MG63 (cell line): ENCODE data around the gene FLT1. TPM values are rescaled to one million over a fixed set of nuclear protein-coding genes. Genes with fewer than 3 reads are reported as not detected.

Experiments used
- DNase-seq: peaks from one replicate; pipeline ENCODE4 v3.0.0-alpha.2; 2020
- H3K27me3 ChIP-seq: fragments of 250-450 bp; sonication (Bioruptor Pico); 2 replicates; pipeline ENCODE4 v1.5.1; 2020; ENCODE audit warnings: mild to moderate bottlenecking, moderate library complexity
- H3K36me3 ChIP-seq: fragments of 250-450 bp; sonication (Bioruptor Pico); 2 replicates; pipeline ENCODE4 v1.5.1; 2020; ENCODE audit warnings: mild to moderate bottlenecking, moderate library complexity
- H3K4me3 ChIP-seq: fragments of 250-450 bp; sonication (Bioruptor Pico); 2 replicates; pipeline ENCODE4 v1.5.1; 2020; ENCODE audit warnings: mild to moderate bottlenecking, moderate library complexity
- H3K9me3 ChIP-seq: fragments of 250-450 bp; sonication (Bioruptor Pico); 2 replicates; pipeline ENCODE4 v1.5.1; 2020; ENCODE audit warnings: mild to moderate bottlenecking, moderate library complexity
- total RNA-seq: library from RNA; depleted of rRNA; stranded (reverse); fragments of >200 nt; shearing (Covaris generic); gene quantifications from 2 replicates; pipeline ENCODE4 v1.2.3, GENCODE V29; 2014; ENCODE audit warnings: low replicate concordance

The FLT1 gene
- total RNA-seq, 1 experiment from 2014 or later, result 0.66 TPM

- Histone ChIP-seq H3K9me3 (no peaks in the 10 kb centered on the region), H3K36me3 (no peaks in the 10 kb centered on the region), H3K27me3 (peaks cover 43% of the 10 kb centered on the region), H3K4me3 (no peak overlapping the region)
- DNase-seq, result no peak
Measured at GRCh38 chr13:28497143-28497876, 2.4 kb upstream of the FLT1 start.

GRCh38 chr13:28496188-28496564 lies 1.2 kb upstream of the FLT1 start:
- Histone ChIP-seq H3K36me3 (no peaks in the 10 kb centered on the region), H3K9me3 (no peaks in the 10 kb centered on the region), H3K4me3 (no peak overlapping the region), H3K27me3 (peaks cover 50% of the 10 kb centered on the region)
- DNase-seq, result no peak

DNA sequence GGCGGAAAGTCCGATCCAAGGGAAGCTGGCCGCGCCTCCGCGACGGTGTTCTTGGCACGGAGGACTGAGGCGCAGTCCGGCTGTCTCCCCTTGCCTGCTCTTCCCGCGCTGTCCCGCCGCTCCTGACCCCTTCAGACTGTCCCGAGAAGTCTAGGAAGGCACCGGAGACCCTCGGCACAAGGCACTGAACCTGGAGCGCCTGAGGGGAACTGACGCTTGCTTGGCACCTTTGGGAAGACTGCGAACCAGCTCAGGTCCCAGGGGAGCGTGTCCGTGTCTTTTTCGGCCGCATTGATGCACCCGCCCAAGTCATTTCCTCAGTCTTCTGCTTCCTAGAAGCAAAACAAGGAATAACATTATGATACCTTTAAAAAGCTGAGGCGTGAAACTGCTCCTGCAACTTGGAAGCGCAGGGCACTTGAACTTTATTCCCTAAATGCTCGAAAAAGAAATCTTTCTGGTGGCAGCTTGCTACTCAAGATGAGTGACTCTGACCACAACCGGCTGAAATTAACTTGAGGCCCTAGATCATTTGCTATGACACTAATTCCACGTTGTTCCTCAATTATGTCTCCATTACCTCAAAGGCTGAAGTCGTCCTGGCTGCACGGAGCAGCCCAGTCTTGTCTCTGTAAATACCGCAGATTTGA lies 735 bp upstream of the FLT1 start:
- H3K4me3 ChIP-seq, result peak overlapping the region; percentile 40

DNA sequence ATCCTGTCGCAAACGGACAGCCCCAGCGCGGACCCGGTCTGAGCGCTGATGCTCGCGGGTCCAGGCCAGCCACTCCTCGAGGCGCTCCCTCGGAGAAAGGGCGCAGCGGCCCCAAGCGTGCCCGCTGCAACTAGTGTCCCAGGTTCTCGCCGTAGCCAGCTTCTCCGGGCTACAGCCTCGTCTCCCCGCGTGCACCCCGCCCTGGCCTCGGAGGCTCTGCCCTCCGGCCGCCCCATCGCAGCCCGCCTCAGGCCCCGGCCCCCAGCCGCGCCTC lies 487 bp downstream of the FLT1 start:
- Histone ChIP-seq H3K36me3 (no peaks in the 10 kb centered on the region), H3K4me3 (peak overlapping the region; percentile 40), H3K9me3 (no peaks in the 10 kb centered on the region), H3K27me3 (peaks cover 51% of the 10 kb centered on the region)
- no peak for DNase-seq

More for the DNA sequence above, 735 bp upstream of the FLT1 start:
- no peaks in the 10 kb centered on the region for H3K36me3 ChIP-seq
- H3K27me3 ChIP-seq, result peaks cover 51% of the 10 kb centered on the region
- H3K9me3 ChIP-seq, result no peaks in the 10 kb centered on the region
- DNase-seq, result no peak

GRCh38 chr13:28493740-28494503 lies 1.0 kb downstream of the FLT1 start:
- no peaks in the 10 kb centered on the region for H3K36me3 ChIP-seq
- no peak for DNase-seq
- H3K9me3 ChIP-seq, result no peaks in the 10 kb centered on the region
- H3K27me3 ChIP-seq, result peaks cover 51% of the 10 kb centered on the region
- peak overlapping the region; percentile 40 for H3K4me3 ChIP-seq

GRCh38 chr13:28492569-28493367 lies 2.2 kb downstream of the FLT1 start:
- Histone ChIP-seq H3K4me3 (no peak overlapping the region), H3K36me3 (no peaks in the 10 kb centered on the region), H3K27me3 (peaks cover 51% of the 10 kb centered on the region), H3K9me3 (no peaks in the 10 kb centered on the region)
- DNase-seq, result no peak

GRCh38 chr13:28490061-28490460 lies 4.9 kb downstream of the FLT1 start:
- Histone ChIP-seq H3K9me3 (no peaks in the 10 kb centered on the region), H3K4me3 (no peak overlapping the region), H3K27me3 (peaks cover 29% of the 10 kb centered on the region), H3K36me3 (no peaks in the 10 kb centered on the region)
- no peak for DNase-seq

DNA sequence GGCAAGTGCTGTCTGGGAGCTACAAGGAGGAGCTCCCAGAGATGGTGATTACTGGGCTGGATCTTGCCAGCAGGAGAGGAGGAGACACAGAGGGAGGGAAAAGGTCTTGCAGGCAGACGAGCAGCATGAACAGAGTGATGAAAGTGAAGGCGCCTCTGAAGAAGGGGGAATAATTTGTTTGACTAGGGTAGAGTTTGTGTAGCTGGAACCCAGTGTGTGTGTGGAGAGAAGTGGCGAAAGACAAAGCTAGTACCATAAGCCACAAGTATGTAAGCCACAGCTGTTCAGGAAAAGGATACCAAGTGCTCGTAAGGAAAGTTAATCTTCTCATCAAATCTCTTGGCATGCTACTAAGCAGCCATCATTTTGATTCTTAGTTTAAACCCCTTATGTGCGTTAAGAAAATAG lies 5.4 kb downstream of the FLT1 start:
- Histone ChIP-seq H3K9me3 (no peaks in the 10 kb centered on the region), H3K36me3 (no peaks in the 10 kb centered on the region), H3K27me3 (peaks cover 28% of the 10 kb centered on the region), H3K4me3 (no peak overlapping the region)
- no peak for DNase-seq

- Histone ChIP-seq H3K9me3 (no peaks in the 10 kb centered on the region), H3K36me3 (no peaks in the 10 kb centered on the region), H3K4me3 (no peak overlapping the region), H3K27me3 (peaks cover 17% of the 10 kb centered on the region)
- no peak for DNase-seq
Measured at GRCh38 chr13:28488376-28489005, 6.4 kb downstream of the FLT1 start.

DNA sequence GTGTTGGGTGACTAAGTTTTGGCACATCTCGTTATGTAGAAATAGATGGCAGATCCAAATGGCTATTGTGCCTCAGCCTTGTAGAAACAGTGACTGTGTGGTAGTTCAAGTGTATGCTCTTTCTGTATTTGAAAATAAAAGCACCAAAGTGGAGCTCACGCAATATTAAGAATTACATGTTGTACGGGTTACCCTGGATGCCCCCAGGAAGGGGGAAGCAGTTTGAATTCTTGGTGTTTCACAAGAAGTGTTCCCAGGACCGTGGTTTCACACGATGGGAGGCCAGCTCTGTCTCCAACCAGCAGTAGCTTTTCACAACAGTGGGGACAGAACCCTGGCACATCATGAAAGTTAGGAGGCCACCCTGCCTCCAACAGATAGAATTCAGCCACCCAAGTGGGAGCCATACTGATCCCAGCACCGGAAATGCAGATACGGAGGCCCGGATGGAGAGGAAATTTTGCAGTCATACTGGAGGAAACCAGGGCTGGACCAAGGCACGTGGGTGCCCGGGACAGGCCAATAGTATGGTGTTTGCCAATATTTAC lies 8.9 kb downstream of the FLT1 start:
- DNase-seq, result no peak
- Histone ChIP-seq H3K36me3 (no peaks in the 10 kb centered on the region), H3K27me3 (peaks cover 2% of the 10 kb centered on the region; the same call in 1 of the 2 replicates), H3K4me3 (no peak overlapping the region), H3K9me3 (no peaks in the 10 kb centered on the region)

GRCh38 chr13:28485551-28485950 lies 9.4 kb downstream of the FLT1 start:
- Histone ChIP-seq H3K27me3 (no peaks in the 10 kb centered on the region), H3K36me3 (no peaks in the 10 kb centered on the region), H3K9me3 (no peaks in the 10 kb centered on the region), H3K4me3 (no peak overlapping the region)
- DNase-seq, result no peak

DNA sequence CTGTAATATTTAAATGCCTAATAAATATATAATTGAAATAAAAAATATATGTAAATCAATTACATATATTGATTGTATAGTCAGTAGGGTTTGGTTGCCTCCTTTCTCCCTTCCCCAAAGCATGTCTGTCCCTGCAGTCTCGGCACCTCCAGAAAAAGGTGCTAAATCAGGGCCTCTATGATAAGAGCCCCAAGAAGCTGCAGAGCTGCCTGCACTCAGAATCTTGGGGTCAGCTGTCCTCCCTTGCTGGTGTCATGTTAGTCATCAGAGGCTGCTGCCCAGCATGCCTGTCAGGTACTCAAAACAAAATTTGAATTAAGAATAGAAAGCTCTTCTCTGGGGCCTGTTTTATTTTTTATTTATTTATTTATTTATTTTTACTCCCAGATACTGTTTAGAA lies 9.8 kb downstream of the FLT1 start:
- Histone ChIP-seq H3K4me3 (no peak overlapping the region), H3K36me3 (no peaks in the 10 kb centered on the region), H3K9me3 (no peaks in the 10 kb centered on the region), H3K27me3 (no peaks in the 10 kb centered on the region)
- DNase-seq, result no peak

- no peak for DNase-seq
- H3K4me3 ChIP-seq, result no peak overlapping the region
- H3K27me3 ChIP-seq, result no peaks in the 10 kb centered on the region
- H3K9me3 ChIP-seq, result no peaks in the 10 kb centered on the region
- no peaks in the 10 kb centered on the region for H3K36me3 ChIP-seq
Measured at GRCh38 chr13:28483313-28483931, 11.5 kb downstream of the FLT1 start.

GRCh38 chr13:28479005-28479404 lies 15.9 kb downstream of the FLT1 start:
- H3K36me3 ChIP-seq, result no peaks in the 10 kb centered on the region
- no peaks in the 10 kb centered on the region for H3K27me3 ChIP-seq
- H3K4me3 ChIP-seq, result no peak overlapping the region
- no peaks in the 10 kb centered on the region for H3K9me3 ChIP-seq
- DNase-seq, result no peak

- DNase-seq, result no peak
- Histone ChIP-seq H3K36me3 (no peaks in the 10 kb centered on the region), H3K4me3 (no peak overlapping the region), H3K9me3 (no peaks in the 10 kb centered on the region), H3K27me3 (no peaks in the 10 kb centered on the region)
Measured at GRCh38 chr13:28478127-28478526, 16.8 kb downstream of the FLT1 start.

GRCh38 chr13:28477709-28477973 lies 17.3 kb downstream of the FLT1 start:
- no peaks in the 10 kb centered on the region for H3K36me3 ChIP-seq
- no peak for DNase-seq
- no peaks in the 10 kb centered on the region for H3K9me3 ChIP-seq
- H3K4me3 ChIP-seq, result no peak overlapping the region
- H3K27me3 ChIP-seq, result no peaks in the 10 kb centered on the region
